GM18511 (cell line): ENCODE data around the gene CD2BP2.
"Not testable (repeated sequence)": the region's sequence is repeated elsewhere in the genome, so short reads cannot be mapped to it uniquely, and the experiment has no call there.

Experiments used
- ATAC-seq: cut with Tn5 transposase; IDR thresholded peaks from one replicate; pipeline ENCODE4 v1.9.1; 2021; ENCODE audit warnings: mild to moderate bottlenecking, moderate library complexity; ENCODE audit not compliant: unreplicated experiment

Gene CD2BP2

GRCh38 chr16:30355144-30355953 is at the start of gene CD2BP2:
Gene CD2BP2 (minus strand): TSS chr16:30355308. CDS start chr16:30354681, 627 bp downstream.
- ATAC-seq, result peak; percentile 60

- ATAC-seq, result no peak
These were observed 46.8 kb upstream of the CD2BP2 start for GRCh38 chr16:30401768-30402425.

DNA sequence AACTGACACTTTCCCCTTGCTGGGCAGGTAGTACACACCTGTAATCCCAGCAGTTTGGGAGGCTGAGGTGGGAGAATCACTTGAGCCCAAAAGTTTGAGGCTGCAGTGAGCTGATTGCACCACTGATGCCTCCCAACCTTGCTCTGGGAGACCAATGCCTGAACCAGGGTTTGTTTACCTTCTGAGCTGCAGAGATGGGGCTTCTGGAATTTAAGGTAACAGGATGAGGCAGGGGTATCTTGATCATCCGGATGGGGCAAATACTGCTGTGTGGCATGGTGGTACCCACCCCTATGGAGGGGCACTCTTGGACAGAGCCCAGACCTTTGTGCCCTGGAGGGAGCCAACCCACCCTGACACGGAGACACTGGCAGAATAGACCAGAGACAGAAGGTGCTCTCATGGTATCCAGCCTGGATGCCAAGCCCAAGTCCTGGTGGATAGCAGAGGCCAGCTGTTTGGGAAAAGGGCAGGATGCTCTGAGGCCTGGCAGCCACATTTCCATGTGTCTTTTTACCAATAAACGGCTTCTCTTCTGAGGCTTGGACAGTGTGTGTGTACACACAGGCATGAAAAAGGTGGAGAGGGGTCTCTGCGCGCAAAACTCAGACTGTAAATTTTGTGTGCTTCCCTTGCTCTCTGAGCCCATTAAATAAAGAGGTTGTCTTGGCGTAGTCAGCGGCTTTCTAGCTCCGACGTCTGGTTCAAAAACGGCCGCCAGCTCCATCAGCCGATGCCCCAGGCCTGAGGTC is 44.5 kb upstream of the CD2BP2 start:
- no peak for ATAC-seq

GRCh38 chr16:30398661-30399434 is 43.7 kb upstream of the CD2BP2 start:
- ATAC-seq, result no peak

DNA sequence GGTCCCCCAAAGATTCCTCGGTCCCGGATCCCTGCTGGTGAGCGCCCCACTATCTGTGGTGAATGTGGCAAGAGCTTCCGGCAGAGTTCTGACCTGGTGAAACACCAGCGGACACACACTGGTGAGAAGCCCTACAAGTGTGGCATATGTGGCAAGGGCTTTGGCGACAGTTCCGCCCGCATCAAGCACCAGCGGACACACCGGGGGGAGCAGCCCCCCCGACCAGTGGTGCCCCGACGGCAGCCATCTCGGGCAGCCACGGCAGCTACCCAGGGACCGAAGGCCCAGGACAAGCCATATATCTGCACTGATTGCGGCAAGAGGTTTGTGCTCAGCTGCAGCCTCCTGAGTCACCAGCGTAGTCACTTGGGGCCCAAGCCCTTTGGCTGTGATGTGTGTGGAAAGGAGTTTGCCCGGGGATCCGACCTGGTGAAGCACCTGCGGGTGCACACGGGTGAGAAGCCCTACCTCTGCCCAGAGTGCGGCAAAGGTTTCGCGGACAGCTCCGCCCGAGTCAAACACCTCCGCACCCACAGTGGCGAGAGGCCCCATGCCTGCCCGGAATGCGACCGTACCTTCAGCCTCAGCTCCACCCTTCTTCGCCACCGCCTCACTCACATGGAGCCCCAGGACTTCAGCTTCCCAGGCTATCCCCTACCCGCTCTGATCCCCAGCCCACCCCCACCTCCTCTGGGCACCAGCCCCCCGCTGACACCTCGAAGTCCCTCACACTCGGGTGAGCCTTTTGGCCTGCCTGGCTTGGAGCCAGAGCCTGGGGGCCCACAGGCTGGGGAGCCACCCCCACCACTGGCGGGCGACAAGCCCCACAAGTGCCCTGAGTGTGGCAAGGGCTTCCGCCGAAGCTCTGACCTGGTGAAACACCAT is 42.9 kb upstream of the CD2BP2 start:
- ATAC-seq, result no peak

GRCh38 chr16:30397056-30397455 is 41.9 kb upstream of the CD2BP2 start:
- ATAC-seq, result no peak

DNA sequence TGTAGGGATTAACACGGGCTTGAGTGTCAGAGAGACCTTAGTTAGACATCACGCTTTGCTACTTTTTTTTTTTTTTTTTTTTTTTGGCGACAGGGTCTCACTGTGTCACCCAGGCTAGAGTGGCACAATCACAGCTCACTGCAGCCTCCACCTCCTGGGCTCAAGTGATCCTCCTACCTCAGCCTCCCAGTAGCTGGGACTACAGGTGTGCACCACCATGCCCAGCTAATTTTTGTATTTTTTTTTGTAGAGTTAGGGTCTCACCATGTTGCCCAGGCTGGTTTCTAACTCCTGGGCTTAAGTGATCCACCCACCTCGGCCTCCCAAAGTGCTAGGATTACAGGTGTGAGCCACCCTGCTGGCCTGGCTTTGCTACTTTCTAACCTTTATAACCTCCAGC is 41.5 kb upstream of the CD2BP2 start:
- not testable (repeated sequence) for ATAC-seq

DNA sequence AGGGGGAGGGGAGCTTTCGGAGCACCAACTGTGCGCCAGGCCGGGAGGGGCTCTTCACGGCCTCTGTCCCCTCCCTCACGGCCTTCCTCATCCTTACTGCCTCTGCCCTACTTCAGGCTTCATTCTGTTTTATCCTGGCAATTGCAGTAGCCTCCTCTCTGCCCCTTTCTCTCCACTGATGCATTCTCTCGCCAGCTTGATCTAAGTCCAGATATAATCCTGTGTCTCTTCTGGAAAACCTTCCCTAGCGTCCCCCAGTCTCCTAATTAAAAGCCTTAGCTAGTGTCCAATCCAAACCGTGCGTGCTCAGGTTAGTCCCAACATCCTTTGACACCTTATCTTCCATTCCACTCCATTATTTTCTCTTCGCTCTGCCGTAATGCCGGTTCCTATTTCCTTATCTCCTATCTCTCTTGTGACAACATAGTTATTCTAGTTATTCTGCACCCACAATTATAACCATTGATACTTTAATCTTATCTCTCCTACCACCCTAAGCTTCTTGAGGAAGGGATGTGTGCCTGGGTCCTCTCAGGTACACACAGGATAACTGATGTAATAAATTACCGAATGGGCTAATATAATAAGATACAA is 41.0 kb upstream of the CD2BP2 start:
- no peak for ATAC-seq

- ATAC-seq, result peak; percentile 67
These were observed 40.3 kb upstream of the CD2BP2 start, which contains the start of gene ZNF48 for GRCh38 chr16:30395155-30395991. Gene ZNF48 (plus strand): TSS chr16:30395420. CDS start chr16:30395795, 375 bp downstream.

DNA sequence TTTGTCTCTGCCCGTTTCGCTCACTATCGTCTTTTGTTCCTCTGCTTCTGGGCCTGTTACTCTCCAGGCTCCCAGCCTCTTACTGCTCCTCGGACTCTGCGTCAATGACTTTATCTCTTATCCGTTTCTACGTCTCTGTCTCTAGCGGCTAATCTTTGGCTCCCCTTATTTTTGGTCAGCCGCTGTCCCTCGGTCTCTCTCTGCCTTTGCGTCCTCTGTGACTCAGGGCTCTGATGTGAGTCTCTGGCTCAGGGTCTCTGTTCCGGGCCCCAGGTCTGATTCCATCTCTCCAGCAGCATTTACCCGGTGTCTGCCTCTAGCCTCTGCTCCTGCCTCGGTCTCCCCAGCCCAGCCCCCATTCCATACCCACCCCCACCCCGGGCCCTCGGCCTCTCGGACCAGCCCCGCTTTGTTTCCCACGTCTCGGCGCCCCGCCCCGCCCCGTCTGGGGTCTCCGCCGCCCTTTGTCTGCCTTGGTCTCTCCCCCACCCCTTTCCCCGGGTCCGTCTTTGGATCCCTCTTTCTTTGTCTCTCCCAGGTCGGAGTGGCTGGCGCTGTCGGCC is 39.6 kb upstream of the CD2BP2 start:
- ATAC-seq, result no peak

- no peak for ATAC-seq
These were observed 28.4 kb upstream of the CD2BP2 start for GRCh38 chr16:30383521-30383920.

DNA sequence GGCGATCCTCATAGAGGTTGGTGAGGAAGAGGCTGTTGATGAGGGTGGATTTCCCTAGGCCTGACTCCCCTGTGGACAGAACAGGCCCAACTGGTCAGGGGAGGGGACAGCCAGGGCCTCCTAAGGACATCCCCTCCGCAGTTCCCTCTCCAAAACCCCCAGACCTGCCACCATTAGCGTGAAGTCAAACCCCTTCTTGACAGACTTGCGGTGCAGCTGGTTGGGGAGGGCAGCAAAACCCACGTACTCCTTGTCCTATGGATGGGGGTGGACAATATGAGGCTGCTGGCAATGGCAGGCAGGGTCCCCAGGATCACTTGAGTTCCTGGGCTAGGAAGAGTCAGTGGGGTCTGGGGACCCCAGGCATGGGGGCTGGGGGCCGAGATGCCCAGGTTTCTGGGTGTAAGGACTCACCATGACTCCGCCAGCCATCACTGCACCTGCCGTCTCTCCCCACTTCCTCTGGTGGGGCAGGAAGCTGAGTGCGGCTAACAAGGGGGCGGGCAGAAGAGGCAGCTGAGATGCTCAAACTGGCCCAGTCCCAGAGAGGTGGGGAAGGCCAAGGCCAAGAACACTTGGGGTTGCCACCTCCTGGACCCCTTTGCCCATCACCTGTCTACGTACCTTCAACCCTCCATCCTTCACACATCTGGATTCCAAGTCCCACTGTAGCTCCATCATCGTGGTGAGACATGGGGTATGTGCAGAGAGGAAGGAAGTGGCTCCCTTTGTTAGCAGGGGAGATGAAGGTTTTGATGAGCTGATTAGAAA is 27.2 kb upstream of the CD2BP2 start, which contains the start of gene SEPTIN1:
Gene SEPTIN1 (minus strand): TSS at position 451 of the 771 bp plus-strand sequence. CDS start 19 bp downstream, at position 432.
- ATAC-seq, result peak; percentile 40

- ATAC-seq, result no peak
These were observed 26.4 kb upstream of the CD2BP2 start for GRCh38 chr16:30381291-30382041.

DNA sequence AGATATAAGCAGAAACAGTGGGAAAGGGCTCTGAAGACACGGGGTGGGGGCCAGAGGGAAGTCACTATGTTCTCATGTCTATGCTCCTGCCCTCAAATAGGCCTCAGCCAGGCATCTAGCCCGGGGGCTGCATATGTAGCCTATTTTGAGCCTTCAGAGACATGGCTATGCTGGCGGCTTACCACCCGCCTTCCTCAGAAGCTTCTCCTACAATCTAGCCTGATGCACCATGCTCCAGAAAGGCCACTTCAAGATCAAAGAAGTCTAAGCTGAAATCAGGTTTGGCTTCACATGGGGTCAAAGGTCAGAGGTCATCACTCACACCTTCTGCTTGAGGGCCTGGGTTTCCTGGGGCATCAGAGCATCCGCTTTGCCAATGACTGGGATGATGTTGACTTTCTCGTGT is 25.7 kb upstream of the CD2BP2 start:
- ATAC-seq, result no peak

- no peak for ATAC-seq
These were observed 25.1 kb upstream of the CD2BP2 start for GRCh38 chr16:30380072-30380802.
